ENCODE measurements around the gene IMPDH1.

Gene IMPDH1

GRCh38 chr7:128365432-128365831 lies 44.4 kb downstream of the IMPDH1 start:
- TF ChIP-seq YY1 (IDR thresholded peaks at IDR 0.05; ENCODE audit: low read depth) (no peak), FOXM1 (IDR thresholded peaks at IDR 0.05; ENCODE audit: borderline replicate concordance, low read depth) (no peak), MAX (IDR thresholded peaks at IDR 0.05) (no peak), USF1 (IDR thresholded peaks at IDR 0.05) (no peak), NFIC (IDR thresholded peaks at IDR 0.05) (no peak), EP300 (IDR thresholded peaks at IDR 0.05; ENCODE audit: borderline replicate concordance) (no peak), EGR1 (IDR thresholded peaks at IDR 0.05) (no peak), TCF12 (IDR thresholded peaks at IDR 0.05; ENCODE audit: low read depth) (no peak), CEBPB (IDR thresholded peaks at IDR 0.05) (no peak), RAD21 (IDR thresholded peaks at IDR 0.05; ENCODE audit: low read depth) (no peak), CREB1 (IDR thresholded peaks at IDR 0.05; ENCODE audit: low read depth) (no peak), ZBTB7A (IDR thresholded peaks at IDR 0.05; ENCODE audit: low read depth) (no peak), TEAD4 (IDR thresholded peaks at IDR 0.05) (no peak), REST (IDR thresholded peaks at IDR 0.05; ENCODE audit: low read depth) (no peak), TAF1 (IDR thresholded peaks at IDR 0.05; ENCODE audit: low read depth) (no peak)

- TF ChIP-seq CREB1 (IDR thresholded peaks at IDR 0.05; ENCODE audit: low read depth): no peak
- TF ChIP-seq TAF1 (IDR thresholded peaks at IDR 0.05; ENCODE audit: low read depth): no peak
- TF ChIP-seq MAX (IDR thresholded peaks at IDR 0.05): no peak
- TF ChIP-seq TEAD4 (IDR thresholded peaks at IDR 0.05): no peak
- TF ChIP-seq TCF12 (IDR thresholded peaks at IDR 0.05; ENCODE audit: low read depth): no peak
- TF ChIP-seq EGR1 (IDR thresholded peaks at IDR 0.05): no peak
Observed at GRCh38 chr7:128364166-128364870, 45.5 kb downstream of the IMPDH1 start.

- TF ChIP-seq EP300 (IDR thresholded peaks at IDR 0.05; ENCODE audit: borderline replicate concordance) (no peak), CREB1 (IDR thresholded peaks at IDR 0.05; ENCODE audit: low read depth) (no peak), TEAD4 (IDR thresholded peaks at IDR 0.05) (no peak), ZBTB7A (IDR thresholded peaks at IDR 0.05; ENCODE audit: low read depth) (no peak), RAD21 (IDR thresholded peaks at IDR 0.05; ENCODE audit: low read depth) (no peak), MAX (IDR thresholded peaks at IDR 0.05) (no peak), REST (IDR thresholded peaks at IDR 0.05; ENCODE audit: low read depth) (no peak), USF1 (IDR thresholded peaks at IDR 0.05) (no peak), EGR1 (IDR thresholded peaks at IDR 0.05) (no peak), NFIC (IDR thresholded peaks at IDR 0.05) (no peak), TAF1 (IDR thresholded peaks at IDR 0.05; ENCODE audit: low read depth) (no peak), TCF12 (IDR thresholded peaks at IDR 0.05; ENCODE audit: low read depth) (no peak), CEBPB (IDR thresholded peaks at IDR 0.05) (no peak), FOXM1 (IDR thresholded peaks at IDR 0.05; ENCODE audit: borderline replicate concordance, low read depth) (no peak), YY1 (IDR thresholded peaks at IDR 0.05; ENCODE audit: low read depth) (no peak)
Observed at GRCh38 chr7:128363261-128363721, 46.5 kb downstream of the IMPDH1 start.

GRCh38 chr7:128362670-128363069 lies 47.1 kb downstream of the IMPDH1 start:
- no peak for TF ChIP-seq USF1 (IDR thresholded peaks at IDR 0.05)
- no peak for TF ChIP-seq YY1 (IDR thresholded peaks at IDR 0.05; ENCODE audit: low read depth)
- no peak for TF ChIP-seq TCF12 (IDR thresholded peaks at IDR 0.05; ENCODE audit: low read depth)
- no peak for TF ChIP-seq REST (IDR thresholded peaks at IDR 0.05; ENCODE audit: low read depth)
- TF ChIP-seq ZBTB7A (IDR thresholded peaks at IDR 0.05; ENCODE audit: low read depth): no peak
- no peak for TF ChIP-seq CREB1 (IDR thresholded peaks at IDR 0.05; ENCODE audit: low read depth)
- no peak for TF ChIP-seq TEAD4 (IDR thresholded peaks at IDR 0.05)
- no peak for TF ChIP-seq MAX (IDR thresholded peaks at IDR 0.05)
- TF ChIP-seq NFIC (IDR thresholded peaks at IDR 0.05): no peak
- no peak for TF ChIP-seq RAD21 (IDR thresholded peaks at IDR 0.05; ENCODE audit: low read depth)
- no peak for TF ChIP-seq CEBPB (IDR thresholded peaks at IDR 0.05)
- no peak for TF ChIP-seq TAF1 (IDR thresholded peaks at IDR 0.05; ENCODE audit: low read depth)
- no peak for TF ChIP-seq FOXM1 (IDR thresholded peaks at IDR 0.05; ENCODE audit: borderline replicate concordance, low read depth)
- TF ChIP-seq EGR1 (IDR thresholded peaks at IDR 0.05): no peak
- TF ChIP-seq EP300 (IDR thresholded peaks at IDR 0.05; ENCODE audit: borderline replicate concordance): no peak

All from Ishikawa (cell line).